Measurements from ENCODE around the gene EIF2S3.
"Not testable (repeated sequence)": the region's sequence is repeated elsewhere in the genome, so short reads cannot be mapped to it uniquely, and the experiment has no call there.

Gene EIF2S3

GRCh38 chrX:24025741-24026403 is 28.9 kb upstream of the EIF2S3 start:
- H3K27me3 Mint-ChIP-seq (ENCODE audit: low read depth) = no peaks in the 10 kb centered on the region
- H3K4me3 Mint-ChIP-seq = peak overlapping the region; percentile 89
- H3K9me3 Mint-ChIP-seq = no peaks in the 10 kb centered on the region
- peak overlapping the region; percentile 91 for H3K27ac Mint-ChIP-seq
- H3K4me1 Mint-ChIP-seq (ENCODE audit: low read depth) = peaks cover 19% of the 10 kb centered on the region
- DNase-seq (ENCODE audit: low spot score) = no peak
- H3K36me3 Mint-ChIP-seq (ENCODE audit: low read depth) = peaks cover 14% of the 10 kb centered on the region

- DNase-seq (ENCODE audit: low spot score) = no peak
- Mint-ChIP-seq H3K4me1 (ENCODE audit: low read depth) (peaks cover 13% of the 10 kb centered on the region), H3K9me3 (no peaks in the 10 kb centered on the region)
Measured at GRCh38 chrX:24026432-24026831, 28.3 kb upstream of the EIF2S3 start.

GRCh38 chrX:24027086-24027485 is 27.7 kb upstream of the EIF2S3 start, which contains the start of gene KLHL15:
Gene KLHL15, minus strand, starts transcription at chrX:24027186. Its CDS starts 20,493 bp downstream, at chrX:24006693.
- peak within 1 kb of the TSS; percentile 89 for H3K4me3 Mint-ChIP-seq
- H3K36me3 Mint-ChIP-seq (ENCODE audit: low read depth) = peaks cover 5% of the 10 kb centered on the region

More at GRCh38 chrX:24026432-24026831, 28.3 kb upstream of the EIF2S3 start:
- Mint-ChIP-seq H3K27me3 (ENCODE audit: low read depth) (no peaks in the 10 kb centered on the region), H3K36me3 (ENCODE audit: low read depth) (peaks cover 10% of the 10 kb centered on the region), H3K4me3 (peak overlapping the region; percentile 89), H3K27ac (peak overlapping the region; percentile 91)

GRCh38 chrX:24027985-24028384 is 26.8 kb upstream of the EIF2S3 start:
- Mint-ChIP-seq H3K27me3 (ENCODE audit: low read depth) (no peaks in the 10 kb centered on the region), H3K4me3 (no peak overlapping the region), H3K36me3 (ENCODE audit: low read depth) (peaks cover 5% of the 10 kb centered on the region), H3K27ac (no peak overlapping the region), H3K4me1 (ENCODE audit: low read depth) (peaks cover 8% of the 10 kb centered on the region), H3K9me3 (no peaks in the 10 kb centered on the region)
- no peak for DNase-seq (ENCODE audit: low spot score)

More at GRCh38 chrX:24027086-24027485, 27.7 kb upstream of the EIF2S3 start, which contains the start of gene KLHL15:
- Mint-ChIP-seq H3K4me1 (ENCODE audit: low read depth) (peaks cover 8% of the 10 kb centered on the region), H3K27ac (peak within 1 kb of the TSS; percentile 91), H3K9me3 (no peaks in the 10 kb centered on the region), H3K27me3 (ENCODE audit: low read depth) (no peaks in the 10 kb centered on the region)
- no peak for DNase-seq (ENCODE audit: low spot score)

GRCh38 chrX:24030597-24030996 is 24.2 kb upstream of the EIF2S3 start:
- no peak for DNase-seq (ENCODE audit: low spot score)
- Mint-ChIP-seq H3K9me3 (no peaks in the 10 kb centered on the region), H3K27me3 (ENCODE audit: low read depth) (no peaks in the 10 kb centered on the region), H3K4me3 (no peak overlapping the region), H3K36me3 (ENCODE audit: low read depth) (no peaks in the 10 kb centered on the region), H3K27ac (no peak overlapping the region), H3K4me1 (ENCODE audit: low read depth) (peaks cover 4% of the 10 kb centered on the region)

GRCh38 chrX:24034485-24034884 is 20.3 kb upstream of the EIF2S3 start:
- Mint-ChIP-seq H3K36me3 (ENCODE audit: low read depth) (no peaks in the 10 kb centered on the region), H3K4me1 (ENCODE audit: low read depth) (no peaks in the 10 kb centered on the region), H3K27ac (no peak overlapping the region), H3K9me3 (no peaks in the 10 kb centered on the region), H3K4me3 (no peak overlapping the region), H3K27me3 (ENCODE audit: low read depth) (no peaks in the 10 kb centered on the region)
- DNase-seq (ENCODE audit: low spot score) = no peak

- DNase-seq (ENCODE audit: low spot score) = no peak
- H3K4me1 Mint-ChIP-seq (ENCODE audit: low read depth) = no peaks in the 10 kb centered on the region
- no peaks in the 10 kb centered on the region for H3K9me3 Mint-ChIP-seq
- H3K4me3 Mint-ChIP-seq = no peak overlapping the region
- H3K36me3 Mint-ChIP-seq (ENCODE audit: low read depth) = no peaks in the 10 kb centered on the region
- H3K27ac Mint-ChIP-seq = no peak overlapping the region
- H3K27me3 Mint-ChIP-seq (ENCODE audit: low read depth) = no peaks in the 10 kb centered on the region
Measured at GRCh38 chrX:24037729-24038128, 17.0 kb upstream of the EIF2S3 start.

GRCh38 chrX:24046060-24046459 is 8.7 kb upstream of the EIF2S3 start:
- not testable (repeated sequence) for H3K36me3 Mint-ChIP-seq (ENCODE audit: low read depth); H3K27ac Mint-ChIP-seq; H3K4me1 Mint-ChIP-seq (ENCODE audit: low read depth); DNase-seq (ENCODE audit: low spot score); H3K27me3 Mint-ChIP-seq (ENCODE audit: low read depth); H3K9me3 Mint-ChIP-seq; H3K4me3 Mint-ChIP-seq

GRCh38 chrX:24049643-24050042 is 5.1 kb upstream of the EIF2S3 start:
- not testable (repeated sequence) for H3K36me3 Mint-ChIP-seq (ENCODE audit: low read depth); DNase-seq (ENCODE audit: low spot score); H3K4me3 Mint-ChIP-seq; H3K9me3 Mint-ChIP-seq; H3K27ac Mint-ChIP-seq; H3K4me1 Mint-ChIP-seq (ENCODE audit: low read depth); H3K27me3 Mint-ChIP-seq (ENCODE audit: low read depth)

- peak overlapping the region; percentile 32 for H3K4me3 Mint-ChIP-seq
Measured at GRCh38 chrX:24050522-24051318, 4.0 kb upstream of the EIF2S3 start.

GRCh38 chrX:24055043-24055356 is 244 bp downstream of the EIF2S3 start:
- H3K27ac Mint-ChIP-seq = peak overlapping the region; percentile 99
- DNase-seq (ENCODE audit: low spot score) = no peak
- H3K9me3 Mint-ChIP-seq = no peaks in the 10 kb centered on the region
- peaks cover 16% of the 10 kb centered on the region for H3K36me3 Mint-ChIP-seq (ENCODE audit: low read depth)
- no peaks in the 10 kb centered on the region for H3K27me3 Mint-ChIP-seq (ENCODE audit: low read depth)
- H3K4me3 Mint-ChIP-seq = no peak overlapping the region
- peaks cover 2% of the 10 kb centered on the region for H3K4me1 Mint-ChIP-seq (ENCODE audit: low read depth)

More at GRCh38 chrX:24050522-24051318, 4.0 kb upstream of the EIF2S3 start:
- DNase-seq (ENCODE audit: low spot score); H3K4me1 Mint-ChIP-seq (ENCODE audit: low read depth); H3K9me3 Mint-ChIP-seq; H3K27me3 Mint-ChIP-seq (ENCODE audit: low read depth); H3K27ac Mint-ChIP-seq; H3K36me3 Mint-ChIP-seq (ENCODE audit: low read depth): not testable (repeated sequence)

GRCh38 chrX:24063488-24063887 is 8.7 kb downstream of the EIF2S3 start:
- H3K4me3 Mint-ChIP-seq = no peak overlapping the region
- no peaks in the 10 kb centered on the region for H3K4me1 Mint-ChIP-seq (ENCODE audit: low read depth)
- no peak overlapping the region for H3K27ac Mint-ChIP-seq
- no peaks in the 10 kb centered on the region for H3K27me3 Mint-ChIP-seq (ENCODE audit: low read depth)
- no peak for DNase-seq (ENCODE audit: low spot score)
- H3K36me3 Mint-ChIP-seq (ENCODE audit: low read depth) = peaks cover 26% of the 10 kb centered on the region
- H3K9me3 Mint-ChIP-seq = no peaks in the 10 kb centered on the region

GRCh38 chrX:24069877-24070276 is 15.1 kb downstream of the EIF2S3 start:
- DNase-seq (ENCODE audit: low spot score) = no peak

GRCh38 chrX:24079411-24079810 is 24.7 kb downstream of the EIF2S3 start:
- Mint-ChIP-seq H3K4me3 (no peak overlapping the region), H3K9me3 (no peaks in the 10 kb centered on the region), H3K27ac (peak overlapping the region; percentile 55)

More at GRCh38 chrX:24069877-24070276, 15.1 kb downstream of the EIF2S3 start:
- Mint-ChIP-seq H3K4me3 (no peak overlapping the region), H3K4me1 (ENCODE audit: low read depth) (no peaks in the 10 kb centered on the region), H3K27me3 (ENCODE audit: low read depth) (no peaks in the 10 kb centered on the region), H3K36me3 (ENCODE audit: low read depth) (peaks cover 27% of the 10 kb centered on the region), H3K9me3 (no peaks in the 10 kb centered on the region), H3K27ac (no peak overlapping the region)

More at GRCh38 chrX:24079411-24079810, 24.7 kb downstream of the EIF2S3 start:
- no peak for DNase-seq (ENCODE audit: low spot score)
- peaks cover 27% of the 10 kb centered on the region for H3K36me3 Mint-ChIP-seq (ENCODE audit: low read depth)
- H3K27me3 Mint-ChIP-seq (ENCODE audit: low read depth) = no peaks in the 10 kb centered on the region
- H3K4me1 Mint-ChIP-seq (ENCODE audit: low read depth) = peaks cover 10% of the 10 kb centered on the region

All from T-helper 2 cell treated with Interferon-gamma antibody and Interleukin-4, amounts not matched to agents 5 μg/mL and 100 μg/mL, for 36 hours (primary cell).